ENCODE measurements around the gene MBD3L3. TPM values are rescaled to one million over a fixed set of nuclear protein-coding genes. Genes with fewer than 3 reads are reported as not detected.
"Not testable (repeated sequence)": the region's sequence is repeated elsewhere in the genome, so short reads cannot be mapped to it uniquely, and the experiment has no call there.

The MBD3L3 gene
- total and polyA plus RNA-seq, 4 donors, result not detected

DNA sequence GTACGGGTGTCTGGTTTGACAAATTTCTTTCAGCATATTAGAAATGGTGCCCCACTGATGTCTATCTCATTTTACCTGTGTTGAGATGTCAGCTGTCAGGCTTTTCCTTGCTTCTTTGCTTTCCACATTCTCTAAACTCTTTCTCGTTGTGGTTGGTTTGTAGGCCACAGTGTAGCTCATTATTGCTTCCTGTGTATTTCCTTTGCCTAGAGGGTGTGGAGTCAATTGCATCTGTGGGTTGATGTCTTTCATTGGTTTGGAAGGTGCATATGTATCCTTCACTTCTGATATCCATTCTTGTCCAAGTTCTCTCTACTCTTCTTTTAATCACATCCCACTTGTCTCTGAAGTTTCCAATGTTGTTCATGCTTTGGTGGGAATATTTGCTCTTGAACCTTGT, 16.9 kb downstream of the MBD3L3 start:
- no CpG with 5 or more reads among the region's 2 CpGs for WGBS (ENCODE audit: insufficient coverage)
- not testable (repeated sequence) for H3K27ac ChIP-seq (ENCODE audit: low read depth, low read length); H3K4me1 ChIP-seq (ENCODE audit: control insufficient read depth, insufficient read depth, low read length); DNase-seq (ENCODE audit: low read depth in 4 of 6, low spot score in 6 of 6); H3K36me3 ChIP-seq (ENCODE audit: control insufficient read depth, insufficient read depth, low read length); H3K9me3 ChIP-seq (ENCODE audit: control insufficient read depth, insufficient read depth, low read length); H3K27me3 ChIP-seq (ENCODE audit: control insufficient read depth, insufficient read depth, low read length); H3K4me3 ChIP-seq (ENCODE audit: low read depth, low read length)

- not testable (repeated sequence) for H3K9me3 ChIP-seq (ENCODE audit: control insufficient read depth, insufficient read depth, low read length); DNase-seq (ENCODE audit: low read depth in 4 of 6, low spot score in 6 of 6); H3K27me3 ChIP-seq (ENCODE audit: control insufficient read depth, insufficient read depth, low read length); H3K27ac ChIP-seq (ENCODE audit: low read depth, low read length); H3K36me3 ChIP-seq (ENCODE audit: control insufficient read depth, insufficient read depth, low read length); H3K4me1 ChIP-seq (ENCODE audit: control insufficient read depth, insufficient read depth, low read length); H3K4me3 ChIP-seq (ENCODE audit: low read depth, low read length)
- WGBS (ENCODE audit: insufficient coverage), result no CpG with 5 or more reads among the region's 9 CpGs
Observed at GRCh38 chr19:7040079-7040478, 18.4 kb downstream of the MBD3L3 start, which contains the start of gene MBD3L4. Gene MBD3L4 (minus strand): TSS chr19:7040179. CDS start chr19:7040144, 35 bp downstream.

DNA sequence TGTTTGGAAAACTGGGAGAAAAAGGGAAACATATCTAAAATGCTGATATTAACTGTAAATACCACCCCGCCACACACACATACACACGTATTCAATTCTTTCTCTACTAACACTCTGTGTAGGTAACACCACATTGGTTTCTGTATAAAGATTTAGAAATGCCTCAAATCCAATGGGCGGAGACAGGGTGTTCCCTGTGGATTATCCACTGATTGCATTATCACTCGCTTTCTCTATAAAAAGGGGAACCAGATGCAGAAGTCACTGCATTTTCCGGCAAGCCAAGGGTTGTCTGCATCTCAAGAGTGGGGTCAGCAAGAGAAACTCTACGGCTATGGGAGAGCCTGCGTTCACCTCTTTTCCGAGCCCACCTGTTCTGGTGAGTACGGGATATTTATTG, 28.2 kb downstream of the MBD3L3 start, which contains the start of gene MBD3L5:
Gene MBD3L5, plus strand, starts transcription at position 301 of the 400 bp plus-strand sequence. Its CDS starts 34 bp downstream, at position 335.
- not testable (repeated sequence) for H3K4me1 ChIP-seq (ENCODE audit: control insufficient read depth, insufficient read depth, low read length); H3K36me3 ChIP-seq (ENCODE audit: control insufficient read depth, insufficient read depth, low read length); H3K9me3 ChIP-seq (ENCODE audit: control insufficient read depth, insufficient read depth, low read length); H3K4me3 ChIP-seq (ENCODE audit: low read depth, low read length); H3K27ac ChIP-seq (ENCODE audit: low read depth, low read length); DNase-seq (ENCODE audit: low read depth in 4 of 6, low spot score in 6 of 6); H3K27me3 ChIP-seq (ENCODE audit: control insufficient read depth, insufficient read depth, low read length)
- WGBS (ENCODE audit: insufficient coverage), result no CpG with 5 or more reads among the region's 9 CpGs

DNA sequence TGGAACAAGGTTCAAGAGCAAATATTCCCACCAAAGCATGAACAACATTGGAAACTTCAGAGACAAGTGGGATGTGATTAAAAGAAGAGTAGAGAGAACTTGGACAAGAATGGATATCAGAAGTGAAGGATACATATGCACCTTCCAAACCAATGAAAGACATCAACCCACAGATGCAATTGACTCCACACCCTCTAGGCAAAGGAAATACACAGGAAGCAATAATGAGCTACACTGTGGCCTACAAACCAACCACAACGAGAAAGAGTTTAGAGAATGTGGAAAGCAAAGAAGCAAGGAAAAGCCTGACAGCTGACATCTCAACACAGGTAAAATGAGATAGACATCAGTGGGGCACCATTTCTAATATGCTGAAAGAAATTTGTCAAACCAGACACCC, 29.7 kb downstream of the MBD3L3 start:
- not testable (repeated sequence) for H3K4me3 ChIP-seq (ENCODE audit: low read depth, low read length); DNase-seq (ENCODE audit: low read depth in 4 of 6, low spot score in 6 of 6); H3K9me3 ChIP-seq (ENCODE audit: control insufficient read depth, insufficient read depth, low read length); H3K27ac ChIP-seq (ENCODE audit: low read depth, low read length); H3K4me1 ChIP-seq (ENCODE audit: control insufficient read depth, insufficient read depth, low read length); H3K36me3 ChIP-seq (ENCODE audit: control insufficient read depth, insufficient read depth, low read length); H3K27me3 ChIP-seq (ENCODE audit: control insufficient read depth, insufficient read depth, low read length)
- WGBS (ENCODE audit: insufficient coverage), result no CpG with 5 or more reads among the region's 1 CpG

GRCh38 chr19:7021331-7021730, 37.1 kb downstream of the MBD3L3 start, which contains the start of gene MBD3L2B:
Gene MBD3L2B (minus strand): TSS chr19:7021431. CDS start chr19:7021397, 34 bp downstream.
- H3K4me1 ChIP-seq (ENCODE audit: control insufficient read depth, insufficient read depth, low read length); H3K9me3 ChIP-seq (ENCODE audit: control insufficient read depth, insufficient read depth, low read length); H3K27me3 ChIP-seq (ENCODE audit: control insufficient read depth, insufficient read depth, low read length); H3K4me3 ChIP-seq (ENCODE audit: low read depth, low read length); DNase-seq (ENCODE audit: low read depth in 4 of 6, low spot score in 6 of 6); H3K36me3 ChIP-seq (ENCODE audit: control insufficient read depth, insufficient read depth, low read length); H3K27ac ChIP-seq (ENCODE audit: low read depth, low read length): not testable (repeated sequence)
- no CpG with 5 or more reads among the region's 6 CpGs for WGBS (ENCODE audit: insufficient coverage)

DNA sequence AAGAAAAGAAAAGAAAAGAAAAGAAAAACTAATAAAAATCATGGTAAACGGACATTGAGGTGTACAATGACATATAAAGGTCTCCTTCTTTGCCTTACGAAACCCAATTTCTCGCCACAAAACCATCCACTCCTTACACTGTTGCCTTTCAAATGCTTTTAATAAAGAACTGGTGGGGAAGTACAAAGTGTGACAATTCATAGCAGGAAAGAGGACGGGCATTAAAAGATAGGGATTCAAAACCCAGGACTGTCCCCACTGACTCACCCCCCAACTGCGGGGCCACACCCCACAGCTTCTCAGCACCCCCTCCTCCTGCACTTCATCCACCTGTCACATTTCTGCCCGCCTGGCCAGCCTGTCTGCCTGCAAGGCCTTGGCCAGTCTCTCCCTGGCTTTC, 39.6 kb downstream of the MBD3L3 start:
- no CpG with 5 or more reads among the region's 6 CpGs for WGBS (ENCODE audit: insufficient coverage)

DNA sequence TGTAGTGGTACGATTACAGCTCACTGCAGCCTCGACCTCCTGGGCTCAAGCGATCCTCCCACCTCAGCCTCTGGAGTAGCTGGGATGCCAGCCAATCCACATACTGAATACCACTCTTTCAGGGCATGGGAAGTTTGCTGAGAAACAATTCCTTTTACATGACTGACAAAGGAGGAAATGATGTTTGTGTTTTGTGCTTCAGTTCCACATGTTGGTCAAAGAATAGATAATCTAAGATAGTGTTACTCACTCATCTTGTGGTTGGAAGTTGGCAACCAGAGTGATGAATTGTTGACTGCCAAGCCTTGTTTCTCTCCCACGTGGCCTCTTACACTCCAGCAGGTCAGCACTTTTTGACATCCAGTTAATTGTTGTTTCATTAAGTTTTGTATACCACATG, 44.8 kb downstream of the MBD3L3 start:
- DNase-seq (ENCODE audit: low read depth in 4 of 6, low spot score in 6 of 6), result no peak
- Histone ChIP-seq H3K36me3 (ENCODE audit: control insufficient read depth, insufficient read depth, low read length) (no peaks in the 10 kb centered on the region), H3K4me1 (ENCODE audit: control insufficient read depth, insufficient read depth, low read length) (no peaks in the 10 kb centered on the region), H3K4me3 (ENCODE audit: low read depth, low read length) (no peak overlapping the region), H3K27ac (ENCODE audit: low read depth, low read length) (no peak overlapping the region), H3K9me3 (ENCODE audit: control insufficient read depth, insufficient read depth, low read length) (no peaks in the 10 kb centered on the region), H3K27me3 (ENCODE audit: control insufficient read depth, insufficient read depth, low read length) (no peaks in the 10 kb centered on the region)
- WGBS (ENCODE audit: insufficient coverage), result 90% methylated on average over 2 of the region's 4 CpGs

More for the DNA sequence above, 39.6 kb downstream of the MBD3L3 start:
- H3K36me3 ChIP-seq (ENCODE audit: control insufficient read depth, insufficient read depth, low read length), result no peaks in the 10 kb centered on the region
- H3K9me3 ChIP-seq (ENCODE audit: control insufficient read depth, insufficient read depth, low read length), result no peaks in the 10 kb centered on the region
- H3K4me3 ChIP-seq (ENCODE audit: low read depth, low read length), result no peak overlapping the region
- H3K27me3 ChIP-seq (ENCODE audit: control insufficient read depth, insufficient read depth, low read length), result no peaks in the 10 kb centered on the region
- no peaks in the 10 kb centered on the region for H3K4me1 ChIP-seq (ENCODE audit: control insufficient read depth, insufficient read depth, low read length)
- no peak for DNase-seq (ENCODE audit: low read depth in 4 of 6, low spot score in 6 of 6)
- H3K27ac ChIP-seq (ENCODE audit: low read depth, low read length), result no peak overlapping the region

DNA sequence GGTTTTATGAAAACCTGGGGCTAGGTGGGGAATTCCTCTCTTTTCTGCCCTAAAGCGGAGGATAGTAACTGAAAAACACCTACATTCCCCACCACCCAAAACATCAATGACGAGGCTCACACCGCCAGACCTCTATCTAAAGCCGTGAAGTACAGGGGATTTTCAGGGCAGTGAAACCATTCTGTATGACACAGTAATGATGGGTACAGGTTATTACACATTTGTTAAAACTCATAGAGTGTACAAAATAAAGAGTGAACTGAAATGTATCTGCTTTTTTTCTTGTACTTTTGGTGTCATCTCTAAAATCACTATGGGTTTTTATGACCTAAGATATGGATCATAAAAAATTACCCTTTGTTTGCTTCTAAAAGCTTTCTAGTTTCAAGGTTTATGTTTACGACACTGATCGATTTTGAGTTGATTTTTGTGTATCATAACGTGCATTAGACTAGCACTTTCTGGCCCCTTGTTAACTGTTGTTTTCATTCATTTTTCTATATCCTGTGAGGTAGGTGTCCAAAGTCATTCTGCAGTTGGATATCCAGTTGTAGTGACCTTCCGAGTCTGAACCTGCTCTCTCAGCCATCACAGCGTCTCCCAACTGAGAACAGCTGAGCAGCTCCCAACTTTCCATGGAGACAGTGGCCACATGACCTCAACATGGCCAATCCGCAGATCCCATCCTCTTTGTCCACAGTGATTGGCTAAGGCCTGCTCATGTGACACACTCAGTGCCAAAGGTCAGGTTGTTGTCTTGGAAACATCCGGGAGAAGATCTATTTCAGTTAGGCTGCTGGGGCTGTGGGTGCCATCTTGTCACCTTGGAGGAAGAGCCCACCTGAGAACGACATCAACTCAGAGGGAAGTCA, 47.5 kb downstream of the MBD3L3 start:
- no peaks in the 10 kb centered on the region for H3K27me3 ChIP-seq (ENCODE audit: control insufficient read depth, insufficient read depth, low read length)
- DNase-seq (ENCODE audit: low read depth in 4 of 6, low spot score in 6 of 6), result no peak
- no peaks in the 10 kb centered on the region for H3K36me3 ChIP-seq (ENCODE audit: control insufficient read depth, insufficient read depth, low read length)
- H3K4me1 ChIP-seq (ENCODE audit: control insufficient read depth, insufficient read depth, low read length), result no peaks in the 10 kb centered on the region
- no peak overlapping the region for H3K27ac ChIP-seq (ENCODE audit: low read depth, low read length)
- no peaks in the 10 kb centered on the region for H3K9me3 ChIP-seq (ENCODE audit: control insufficient read depth, insufficient read depth, low read length)
- WGBS (ENCODE audit: insufficient coverage), result 87% methylated on average over 5 of the region's 12 CpGs
- no peak overlapping the region for H3K4me3 ChIP-seq (ENCODE audit: low read depth, low read length)

DNA sequence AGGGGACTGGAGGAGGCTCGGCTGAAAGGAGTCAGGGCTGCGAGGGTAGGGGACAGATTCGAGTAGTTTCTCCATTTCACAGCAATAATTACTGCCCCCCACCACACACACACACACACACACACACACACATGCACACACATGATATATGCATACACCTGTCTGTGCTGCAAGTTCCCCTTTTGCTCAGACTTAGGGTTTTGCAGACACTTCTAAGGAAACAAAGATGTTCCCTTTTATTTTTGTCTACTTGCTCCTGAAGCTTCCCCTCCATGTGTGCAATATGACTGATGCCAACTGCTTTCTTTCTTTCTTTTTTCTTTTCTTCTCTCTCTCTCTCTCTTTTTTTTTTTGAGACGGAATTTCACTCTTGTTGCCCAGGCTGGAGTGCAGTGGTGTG, 50.6 kb downstream of the MBD3L3 start:
- Histone ChIP-seq H3K4me1 (ENCODE audit: control insufficient read depth, insufficient read depth, low read length) (no peaks in the 10 kb centered on the region), H3K36me3 (ENCODE audit: control insufficient read depth, insufficient read depth, low read length) (no peaks in the 10 kb centered on the region), H3K27me3 (ENCODE audit: control insufficient read depth, insufficient read depth, low read length) (no peaks in the 10 kb centered on the region), H3K4me3 (ENCODE audit: low read depth, low read length) (no peak overlapping the region), H3K9me3 (ENCODE audit: control insufficient read depth, insufficient read depth, low read length) (no peaks in the 10 kb centered on the region), H3K27ac (ENCODE audit: low read depth, low read length) (no peak overlapping the region)
- WGBS (ENCODE audit: insufficient coverage), result 60% methylated on average over 1 of the region's 4 CpGs
- no peak for DNase-seq (ENCODE audit: low read depth in 4 of 6, low spot score in 6 of 6)

Measured in spinal cord (tissue), 10 donors.